HFF-Myc (cell line): ENCODE results near the gene YIF1A.

Experiments used
- DNase-seq: peaks from one replicate; pipeline ENCODE4 v3.0.0-alpha.2; 2011; ENCODE audit warnings: low read depth; ENCODE audit errors: extremely low read depth
- H3K4me3 ChIP-seq: replicated peaks from 2 replicates; pipeline ENCODE4 v1.5.1; 2011; ENCODE audit warnings: low read depth, mild to moderate bottlenecking, control low read depth, low read length
- TF ChIP-seq, protein P1 (sequence below): IDR thresholded peaks from 2 replicates; pipeline ENCODE4 v1.5.1; 2012; ENCODE audit warnings: mild to moderate bottlenecking, low read depth, low read length, control low read depth; ENCODE audit errors: missing control alignments

The YIF1A gene

GRCh38 chr11:66237867-66238266 lies 51.1 kb downstream of the YIF1A start:
- DNase-seq, result no peak
- TF ChIP-seq, protein P1, sequence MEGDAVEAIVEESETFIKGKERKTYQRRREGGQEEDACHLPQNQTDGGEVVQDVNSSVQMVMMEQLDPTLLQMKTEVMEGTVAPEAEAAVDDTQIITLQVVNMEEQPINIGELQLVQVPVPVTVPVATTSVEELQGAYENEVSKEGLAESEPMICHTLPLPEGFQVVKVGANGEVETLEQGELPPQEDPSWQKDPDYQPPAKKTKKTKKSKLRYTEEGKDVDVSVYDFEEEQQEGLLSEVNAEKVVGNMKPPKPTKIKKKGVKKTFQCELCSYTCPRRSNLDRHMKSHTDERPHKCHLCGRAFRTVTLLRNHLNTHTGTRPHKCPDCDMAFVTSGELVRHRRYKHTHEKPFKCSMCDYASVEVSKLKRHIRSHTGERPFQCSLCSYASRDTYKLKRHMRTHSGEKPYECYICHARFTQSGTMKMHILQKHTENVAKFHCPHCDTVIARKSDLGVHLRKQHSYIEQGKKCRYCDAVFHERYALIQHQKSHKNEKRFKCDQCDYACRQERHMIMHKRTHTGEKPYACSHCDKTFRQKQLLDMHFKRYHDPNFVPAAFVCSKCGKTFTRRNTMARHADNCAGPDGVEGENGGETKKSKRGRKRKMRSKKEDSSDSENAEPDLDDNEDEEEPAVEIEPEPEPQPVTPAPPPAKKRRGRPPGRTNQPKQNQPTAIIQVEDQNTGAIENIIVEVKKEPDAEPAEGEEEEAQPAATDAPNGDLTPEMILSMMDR, result no peak
- no peak overlapping the region for H3K4me3 ChIP-seq

- no peak overlapping the region for H3K4me3 ChIP-seq
- DNase-seq, result no peak
- TF ChIP-seq, protein P1, result no peak
These were observed 53.8 kb downstream of the YIF1A start for GRCh38 chr11:66235141-66235540.
